Measurements from ENCODE around the gene CBR1. TPM values are rescaled to one million over a fixed set of nuclear protein-coding genes. Genes with fewer than 3 reads are reported as not detected.

Gene CBR1
- total RNA-seq, 2 experiments from 2014 or later, result 40.7 to 43.8 TPM

DNA sequence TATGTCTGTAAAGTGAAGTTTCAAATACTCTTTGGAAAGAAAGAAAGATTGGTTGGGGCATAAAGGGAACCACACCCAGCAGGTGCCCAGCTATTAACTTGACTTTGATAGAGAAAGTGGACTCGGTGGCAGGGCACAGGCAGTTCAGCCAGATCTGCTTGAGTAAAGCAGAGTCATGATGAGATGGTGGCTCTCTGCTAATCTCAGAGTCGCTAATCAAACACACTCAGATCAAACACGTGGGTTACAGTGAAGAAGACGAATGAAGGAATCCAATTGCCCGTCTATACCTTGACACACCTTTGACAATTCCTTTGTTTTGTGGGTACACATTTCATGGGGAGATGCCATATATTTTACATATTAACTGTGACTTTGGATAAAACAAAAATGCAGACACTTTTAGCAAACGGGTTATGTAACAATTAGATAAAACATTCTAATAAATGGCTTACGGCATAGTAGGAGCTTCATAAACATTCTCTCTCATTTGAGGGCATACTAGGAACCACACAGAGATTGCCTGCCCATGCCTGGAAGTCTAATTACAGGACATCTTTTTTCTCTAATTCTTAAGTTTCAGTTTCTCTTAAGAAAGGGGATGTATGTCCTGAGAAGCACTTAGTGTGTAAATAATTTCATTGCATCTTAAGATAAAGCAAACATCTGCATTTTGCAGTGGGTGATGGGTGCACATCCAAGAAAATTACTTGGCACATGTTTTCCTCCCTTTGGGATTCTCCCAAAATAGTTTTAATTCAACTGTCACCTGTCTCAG, 7.2 kb downstream of the CBR1 start:
- H3K9me3 Mint-ChIP-seq, result peaks cover 11% of the 10 kb centered on the region
- peaks cover 29% of the 10 kb centered on the region for H3K4me1 Mint-ChIP-seq
- POLR2A ChIA-PET, result interaction anchor here (1.5 kb wide), 1 partner anchor 24 kb away, joined by 3 read pairs; no protein-coding TSS in a partner anchor
- H3K36me3 Mint-ChIP-seq, result peaks cover 31% of the 10 kb centered on the region
- no peaks in the 10 kb centered on the region for H3K27me3 Mint-ChIP-seq
- ATAC-seq (ENCODE audit: low read depth) (no peak), DNase-seq (no peak)
- no peak overlapping the region for H3K4me3 Mint-ChIP-seq
- H3K27ac Mint-ChIP-seq, result peak overlapping the region; percentile 66

GRCh38 chr21:36077758-36078157, 7.9 kb downstream of the CBR1 start:
- no peaks in the 10 kb centered on the region for H3K27me3 Mint-ChIP-seq
- H3K4me3 Mint-ChIP-seq, result no peak overlapping the region
- H3K9me3 Mint-ChIP-seq, result peaks cover 11% of the 10 kb centered on the region
- H3K27ac Mint-ChIP-seq, result peak overlapping the region; percentile 8
- ATAC-seq (ENCODE audit: low read depth) (no peak), DNase-seq (no peak)
- peaks cover 26% of the 10 kb centered on the region for H3K4me1 Mint-ChIP-seq
- POLR2A ChIA-PET, result interaction anchor here (0.7 to 1.8 kb wide), 4 partner anchors 8 to 58 kb away, joined by 3 to 11 read pairs (median 4); partner anchors contain the start of gene CBR1
- peaks cover 25% of the 10 kb centered on the region for H3K36me3 Mint-ChIP-seq

GRCh38 chr21:36079010-36079649, 9.3 kb downstream of the CBR1 start:
- Mint-ChIP-seq H3K27ac (peak overlapping the region; percentile 99), H3K36me3 (peaks cover 19% of the 10 kb centered on the region), H3K9me3 (peaks cover 11% of the 10 kb centered on the region), H3K27me3 (no peaks in the 10 kb centered on the region), H3K4me3 (peak overlapping the region; percentile 81), H3K4me1 (peaks cover 22% of the 10 kb centered on the region)
- DNase-seq (peak; percentile 42), ATAC-seq (ENCODE audit: low read depth) (peak; percentile 93)
- POLR2A ChIA-PET, result interaction anchor here (1.3 to 1.8 kb wide), 4 partner anchors 9 to 35 kb away, joined by 3 to 14 read pairs (median 8); partner anchors contain the start of genes CBR1 and SETD4

GRCh38 chr21:36079671-36080070, 9.8 kb downstream of the CBR1 start:
- no peak for DNase-seq
- Mint-ChIP-seq H3K27me3 (no peaks in the 10 kb centered on the region), H3K4me1 (peaks cover 22% of the 10 kb centered on the region), H3K27ac (peak overlapping the region; percentile 99), H3K9me3 (peaks cover 11% of the 10 kb centered on the region), H3K4me3 (peak overlapping the region; percentile 81), H3K36me3 (peaks cover 19% of the 10 kb centered on the region)
- ATAC-seq (ENCODE audit: low read depth), result no peak
- POLR2A ChIA-PET, result interaction anchor here (1.3 to 1.8 kb wide), 3 partner anchors 10 to 34 kb away, joined by 3 to 14 read pairs (median 11); partner anchors contain the start of genes CBR1 and SETD4

DNA sequence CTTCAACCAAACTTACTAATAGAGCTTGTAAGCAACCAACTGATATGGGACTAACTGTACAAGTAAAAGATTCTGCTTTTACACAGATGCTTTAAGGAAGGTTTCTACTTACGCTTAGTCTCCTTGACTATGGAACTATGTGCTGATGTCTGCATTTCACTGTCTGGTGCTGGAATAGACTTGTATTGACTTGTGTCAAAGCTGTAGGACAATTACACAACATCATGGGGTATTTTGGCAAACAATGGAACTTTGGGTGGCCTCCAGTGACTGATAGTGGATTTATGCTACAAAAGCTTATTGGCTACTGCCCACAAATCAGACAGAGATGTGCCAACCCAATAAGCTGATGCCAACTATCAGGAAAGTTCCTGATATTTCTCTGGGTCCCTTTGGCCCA, 10.6 kb downstream of the CBR1 start:
- no peak for ATAC-seq (ENCODE audit: low read depth)
- Mint-ChIP-seq H3K4me3 (no peak overlapping the region), H3K27ac (peak overlapping the region; percentile 99), H3K36me3 (peaks cover 19% of the 10 kb centered on the region), H3K27me3 (no peaks in the 10 kb centered on the region), H3K4me1 (peaks cover 22% of the 10 kb centered on the region), H3K9me3 (peaks cover 11% of the 10 kb centered on the region)
- no peak for DNase-seq
- POLR2A ChIA-PET, result no interaction called here

GRCh38 chr21:36082237-36082664, 12.4 kb downstream of the CBR1 start:
- POLR2A ChIA-PET, result interaction anchor here (0.6 to 1.1 kb wide), 2 partner anchors 19 to 22 kb away, joined by 3 to 5 read pairs; partner anchors contain the start of gene SETD4
- peaks cover 23% of the 10 kb centered on the region for H3K4me1 Mint-ChIP-seq
- H3K9me3 Mint-ChIP-seq, result peaks cover 12% of the 10 kb centered on the region
- peaks cover 16% of the 10 kb centered on the region for H3K36me3 Mint-ChIP-seq
- DNase-seq, result no peak
- no peak overlapping the region for H3K4me3 Mint-ChIP-seq
- H3K27ac Mint-ChIP-seq, result no peak overlapping the region
- no peaks in the 10 kb centered on the region for H3K27me3 Mint-ChIP-seq
- ATAC-seq (ENCODE audit: low read depth), result no peak

- Mint-ChIP-seq H3K9me3 (peaks cover 1% of the 10 kb centered on the region), H3K4me3 (no peak overlapping the region), H3K27me3 (no peaks in the 10 kb centered on the region), H3K36me3 (peaks cover 2% of the 10 kb centered on the region), H3K27ac (no peak overlapping the region), H3K4me1 (peaks cover 6% of the 10 kb centered on the region)
- POLR2A ChIA-PET, result interaction anchor here (0.7 kb wide), 1 partner anchor 9 kb away, joined by 3 read pairs; no protein-coding TSS in a partner anchor
- DNase-seq, result no peak
- ATAC-seq (ENCODE audit: low read depth), result no peak
Observed at GRCh38 chr21:36087362-36088138, 17.7 kb downstream of the CBR1 start.

DNA sequence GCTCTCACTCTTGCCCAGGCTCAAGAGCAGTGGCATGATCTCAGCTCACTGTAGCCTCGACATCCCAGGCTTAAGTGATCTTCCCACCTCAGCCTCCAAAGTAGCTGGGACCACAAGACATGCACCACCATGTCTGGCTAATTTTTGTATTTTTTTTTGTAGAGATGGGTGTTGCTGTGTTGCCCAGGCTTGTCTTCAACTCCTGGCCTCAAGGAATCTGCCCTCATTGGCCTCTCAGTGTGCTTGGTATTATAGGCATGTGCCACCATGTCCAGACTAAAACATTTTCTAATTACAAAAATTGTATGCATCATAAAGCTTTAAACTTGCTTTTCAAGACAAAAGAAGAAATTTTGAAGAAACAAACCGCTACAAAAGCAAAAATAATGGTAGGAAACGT, 20.1 kb downstream of the CBR1 start:
- H3K9me3 Mint-ChIP-seq, result peaks cover 7% of the 10 kb centered on the region
- no peak overlapping the region for H3K4me3 Mint-ChIP-seq
- DNase-seq, result no peak
- H3K27ac Mint-ChIP-seq, result no peak overlapping the region
- H3K27me3 Mint-ChIP-seq, result no peaks in the 10 kb centered on the region
- H3K36me3 Mint-ChIP-seq, result peaks cover 4% of the 10 kb centered on the region
- ATAC-seq (ENCODE audit: low read depth), result no peak
- peaks cover 6% of the 10 kb centered on the region for H3K4me1 Mint-ChIP-seq
- POLR2A ChIA-PET, result no interaction called here

- POLR2A ChIA-PET, result interaction anchor here (0.6 kb wide), 1 partner anchor 21 kb away, joined by 3 read pairs; no protein-coding TSS in a partner anchor
- H3K4me1 Mint-ChIP-seq, result no peaks in the 10 kb centered on the region
- DNase-seq, result no peak
- no peak for ATAC-seq (ENCODE audit: low read depth)
- H3K27me3 Mint-ChIP-seq, result no peaks in the 10 kb centered on the region
- H3K4me3 Mint-ChIP-seq, result no peak overlapping the region
- no peak overlapping the region for H3K27ac Mint-ChIP-seq
- H3K36me3 Mint-ChIP-seq, result peaks cover 3% of the 10 kb centered on the region
- H3K9me3 Mint-ChIP-seq, result peaks cover 8% of the 10 kb centered on the region
Observed at GRCh38 chr21:36092681-36093080, 22.9 kb downstream of the CBR1 start.

DNA sequence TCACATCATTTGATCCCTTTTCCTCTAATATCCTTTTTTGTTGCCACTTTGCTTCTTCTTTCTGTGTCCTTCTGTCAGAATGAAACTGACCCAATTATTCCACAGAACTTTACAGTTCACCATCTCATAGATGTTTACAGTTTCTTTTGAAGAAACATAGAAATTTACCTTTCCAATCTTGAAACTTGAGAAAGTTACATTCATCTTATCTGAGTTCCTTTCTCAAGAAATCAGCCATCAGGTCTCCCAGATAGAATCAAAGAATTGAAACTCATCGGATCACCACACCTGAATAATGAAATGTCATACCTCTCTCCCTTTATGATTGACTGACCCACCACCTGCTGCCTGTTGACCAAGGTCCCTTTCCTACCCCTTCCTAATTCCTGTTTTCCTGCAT, 23.7 kb downstream of the CBR1 start:
- H3K9me3 Mint-ChIP-seq, result peaks cover 8% of the 10 kb centered on the region
- ATAC-seq (ENCODE audit: low read depth) (no peak), DNase-seq (no peak)
- H3K27ac Mint-ChIP-seq, result no peak overlapping the region
- POLR2A ChIA-PET, result no interaction called here
- H3K36me3 Mint-ChIP-seq, result peaks cover 3% of the 10 kb centered on the region
- no peaks in the 10 kb centered on the region for H3K4me1 Mint-ChIP-seq
- no peak overlapping the region for H3K4me3 Mint-ChIP-seq
- no peaks in the 10 kb centered on the region for H3K27me3 Mint-ChIP-seq

GRCh38 chr21:36096398-36097290, 26.8 kb downstream of the CBR1 start:
- peaks cover 3% of the 10 kb centered on the region for H3K27me3 Mint-ChIP-seq
- no peak overlapping the region for H3K4me3 Mint-ChIP-seq
- DNase-seq, result no peak
- H3K27ac Mint-ChIP-seq, result no peak overlapping the region
- no peak for ATAC-seq (ENCODE audit: low read depth)
- peaks cover 8% of the 10 kb centered on the region for H3K9me3 Mint-ChIP-seq
- peaks cover 3% of the 10 kb centered on the region for H3K36me3 Mint-ChIP-seq
- POLR2A ChIA-PET, result interaction anchor here (0.9 kb wide), 1 partner anchor 9 kb away, joined by 3 read pairs; no protein-coding TSS in a partner anchor
- H3K4me1 Mint-ChIP-seq, result peaks cover 2% of the 10 kb centered on the region
